Loucy (cell line): ENCODE measurements around the gene VSTM2L.

Experiments used
- H2AFZ ChIP-seq: fragments of 200-600 bp; sonication (generic); 2 replicates; pipeline ENCODE4 v1.6.0; 2016; ENCODE audit warnings: antibody characterized with exemption, mild to moderate bottlenecking, low read length, moderate library complexity
- H3F3A ChIP-seq: fragments of 200-600 bp; 2 replicates; pipeline ENCODE4 v1.6.0; 2016; ENCODE audit warnings: antibody characterized with exemption, low read depth, mild to moderate bottlenecking
- H3K27me3 ChIP-seq: fragments of 200-600 bp; sonication (generic); 2 replicates; pipeline ENCODE4 v1.6.1; 2014; ENCODE audit warnings: low read length, mild to moderate bottlenecking; ENCODE audit not compliant: insufficient read depth, poor library complexity, severe bottlenecking
- H3K36me3 ChIP-seq: fragments of 200-600 bp; sonication (generic); 2 replicates; pipeline ENCODE4 v1.6.1; 2016; ENCODE audit warnings: low read length; ENCODE audit not compliant: insufficient read depth
- H3K4me1 ChIP-seq: fragments of 200-600 bp; sonication (generic); 2 replicates; pipeline ENCODE4 v1.5.1; 2014; ENCODE audit warnings: low read length, mild to moderate bottlenecking; ENCODE audit not compliant: insufficient read depth, poor library complexity, severe bottlenecking
- H3K4me2 ChIP-seq: fragments of 200-600 bp; sonication (generic); 2 replicates; pipeline ENCODE4 v1.6.0; 2014; ENCODE audit warnings: antibody characterized with exemption, low read length, low read depth, mild to moderate bottlenecking; ENCODE audit not compliant: poor library complexity, severe bottlenecking
- H3K4me3 ChIP-seq: fragments of 200-600 bp; sonication (generic); 2 replicates; pipeline ENCODE4 v1.5.1; 2014; ENCODE audit warnings: low read length, mild to moderate bottlenecking, mixed read lengths; ENCODE audit not compliant: poor library complexity, severe bottlenecking
- H3K79me2 ChIP-seq: fragments of 200-600 bp; sonication (generic); 2 replicates; pipeline ENCODE4 v1.6.1; 2014; ENCODE audit warnings: low read length; ENCODE audit not compliant: insufficient read depth
- H3K9ac ChIP-seq: fragments of 200-600 bp; sonication (generic); 2 replicates; pipeline ENCODE4 v1.6.0; 2014; ENCODE audit warnings: mild to moderate bottlenecking, low read depth, low read length, moderate library complexity; ENCODE audit not compliant: poor library complexity, severe bottlenecking
- H3K9me2 ChIP-seq: fragments of 200-600 bp; sonication (generic); replicated peaks from 2 replicates; pipeline ENCODE4 v1.6.1; 2016; ENCODE audit warnings: low read depth, low read length, mixed read lengths
- H3K9me3 ChIP-seq: fragments of 200-600 bp; sonication (generic); 2 replicates; pipeline ENCODE4 v1.6.1; 2014; ENCODE audit warnings: mild to moderate bottlenecking, antibody characterized with exemption, low read length, low read depth; ENCODE audit not compliant: insufficient read depth
- H4K20me1 ChIP-seq: fragments of 200-600 bp; sonication (generic); 2 replicates; pipeline ENCODE4 v1.6.0; 2014; ENCODE audit warnings: antibody characterized with exemption, low read length, mild to moderate bottlenecking; ENCODE audit not compliant: insufficient read depth, poor library complexity, severe bottlenecking
- CTCF ChIP-seq: fragments of 200-600 bp; sonication (generic); conservative IDR thresholded peaks from 2 replicates; pipeline ENCODE4 v1.5.1; 2014; ENCODE audit warnings: mild to moderate bottlenecking, antibody characterized with exemption, low read length
- EZH2phosphoT487 ChIP-seq: fragments of 200-600 bp; IDR thresholded peaks from 2 replicates; pipeline ENCODE4 v1.6.1; 2018; ENCODE audit warnings: antibody characterized with exemption, mild to moderate bottlenecking, moderate library complexity, borderline replicate concordance

Gene VSTM2L

GRCh38 chr20:37937686-37938085 lies 34.8 kb downstream of the VSTM2L start:
- H4K20me1 ChIP-seq, result no peaks in the 10 kb centered on the region
- H3K4me3 ChIP-seq, result no peak overlapping the region
- no peaks in the 10 kb centered on the region for H3K4me1 ChIP-seq
- no peak overlapping the region for H2AFZ ChIP-seq
- no peaks in the 10 kb centered on the region for H3K9me3 ChIP-seq
- H3K9ac ChIP-seq, result no peak overlapping the region
- H3K27me3 ChIP-seq, result no peaks in the 10 kb centered on the region
- no peaks in the 10 kb centered on the region for H3K36me3 ChIP-seq
- no peak overlapping the region for H3K4me2 ChIP-seq
- no peaks in the 10 kb centered on the region for H3K79me2 ChIP-seq
- no peaks in the 10 kb centered on the region for H3K9me2 ChIP-seq
- no peaks in the 10 kb centered on the region for H3F3A ChIP-seq
- TF ChIP-seq EZH2phosphoT487 (no peak), CTCF (no peak)

GRCh38 chr20:37938181-37938750 lies 35.3 kb downstream of the VSTM2L start:
- Histone ChIP-seq H3K4me2 (no peak overlapping the region), H3K9me3 (no peaks in the 10 kb centered on the region), H3K9ac (no peak overlapping the region), H3K4me3 (no peak overlapping the region), H3K9me2 (no peaks in the 10 kb centered on the region), H3F3A (no peaks in the 10 kb centered on the region), H4K20me1 (no peaks in the 10 kb centered on the region), H3K79me2 (no peaks in the 10 kb centered on the region), H3K36me3 (no peaks in the 10 kb centered on the region), H2AFZ (no peak overlapping the region), H3K4me1 (no peaks in the 10 kb centered on the region), H3K27me3 (no peaks in the 10 kb centered on the region)
- TF ChIP-seq CTCF, result no peak
- TF ChIP-seq EZH2phosphoT487, result no peak

GRCh38 chr20:37938954-37939353 lies 36.0 kb downstream of the VSTM2L start:
- H4K20me1 ChIP-seq, result no peaks in the 10 kb centered on the region
- no peak overlapping the region for H2AFZ ChIP-seq
- no peaks in the 10 kb centered on the region for H3K36me3 ChIP-seq
- H3K27me3 ChIP-seq, result no peaks in the 10 kb centered on the region
- no peak overlapping the region for H3K9ac ChIP-seq
- H3F3A ChIP-seq, result no peaks in the 10 kb centered on the region
- no peaks in the 10 kb centered on the region for H3K9me3 ChIP-seq
- no peaks in the 10 kb centered on the region for H3K79me2 ChIP-seq
- no peaks in the 10 kb centered on the region for H3K4me1 ChIP-seq
- no peaks in the 10 kb centered on the region for H3K9me2 ChIP-seq
- no peak for TF ChIP-seq CTCF
- TF ChIP-seq EZH2phosphoT487, result no peak
- H3K4me3 ChIP-seq, result no peak overlapping the region
- H3K4me2 ChIP-seq, result no peak overlapping the region
